WTC11 (cell line): ENCODE results near the gene PTPA. TPM values are rescaled to one million over a fixed set of nuclear protein-coding genes. Genes with fewer than 3 reads are reported as not detected.

Source experiments
- ATAC-seq: fragments of 200-7000 bp; cut with Tn5 transposase; 2 replicates; pipeline ENCODE4 v1.10.0; 2021; ENCODE audit warnings: mild to moderate bottlenecking, moderate library complexity
- CTCF ChIA-PET: fragments of 300-600 bp; sonication (Branson Sonifier 250); formaldehyde crosslinking; loops from one replicate; lab custom pipeline; 2021; ENCODE audit warnings: antibody characterized with exemption; lab: Charles Lee
- POLR2A ChIA-PET: fragments of 350-600 bp; sonication (Branson Sonifier 250); formaldehyde crosslinking; loops from one replicate; lab custom pipeline; 2021; ENCODE audit warnings: antibody characterized with exemption; lab: Charles Lee
- DNase-seq: peaks from one replicate; pipeline ENCODE4 v3.0.0; 2021; ENCODE audit warnings: low spot score
- H3K27ac Mint-ChIP-seq: 2 replicates; pipeline ENCODE4 v1.8.0; 2021; ENCODE audit warnings: mixed read lengths
- H3K27me3 Mint-ChIP-seq: 2 replicates; pipeline ENCODE4 v1.8.0; 2021; ENCODE audit warnings: low read depth, mild to moderate bottlenecking, moderate library complexity, mixed read lengths
- H3K36me3 Mint-ChIP-seq: 2 replicates; pipeline ENCODE4 v1.8.0; 2021; ENCODE audit warnings: mixed read lengths
- H3K4me1 Mint-ChIP-seq: 2 replicates; pipeline ENCODE4 v1.8.0; 2022; ENCODE audit warnings: mixed read lengths
- H3K4me3 Mint-ChIP-seq: 2 replicates; pipeline ENCODE4 v1.8.0; 2021; ENCODE audit warnings: mild to moderate bottlenecking, moderate library complexity, mixed read lengths
- H3K9me3 Mint-ChIP-seq: 2 replicates; pipeline ENCODE4 v1.8.0; 2021; ENCODE audit warnings: mixed read lengths
- CREB1 ChIP-seq: sonication (generic); formaldehyde crosslinking; IDR thresholded peaks from 2 replicates; pipeline ENCODE4 v1.8.0; 2023; ENCODE audit warnings: mild to moderate bottlenecking, missing genetic modification reagents
- ESRRA ChIP-seq: sonication (generic); formaldehyde crosslinking; IDR thresholded peaks from 2 replicates; pipeline ENCODE4 v1.8.1; 2022; ENCODE audit warnings: mild to moderate bottlenecking, missing genetic modification reagents, borderline replicate concordance
- FOXK1 ChIP-seq: sonication (generic); formaldehyde crosslinking; IDR thresholded peaks from 2 replicates; pipeline ENCODE4 v1.8.0; 2022; ENCODE audit warnings: mild to moderate bottlenecking, moderate library complexity, missing genetic modification reagents
- GABPB1 ChIP-seq: sonication (generic); formaldehyde crosslinking; IDR thresholded peaks from 2 replicates; pipeline ENCODE4 v1.8.1; 2023; ENCODE audit warnings: mild to moderate bottlenecking, missing genetic modification reagents
- GRHL2 ChIP-seq: fragments of 250-450 bp; sonication (Bioruptor Pico); IDR thresholded peaks from 2 replicates; pipeline ENCODE4 v1.8.0; 2022; ENCODE audit warnings: mild to moderate bottlenecking, moderate library complexity; ENCODE audit not compliant: insufficient replicate concordance, severe bottlenecking
- GTF2I ChIP-seq: fragments of 250-450 bp; sonication (Bioruptor Pico); conservative IDR thresholded peaks from 2 replicates; pipeline ENCODE4 v1.4.0; 2021; ENCODE audit warnings: mild to moderate bottlenecking
- HMGA2 ChIP-seq: fragments of 250-450 bp; sonication (Bioruptor Pico); IDR thresholded peaks from 2 replicates; pipeline ENCODE4 v1.4.0; 2021; ENCODE audit warnings: mild to moderate bottlenecking, moderate library complexity
- KAT7 ChIP-seq: sonication (generic); formaldehyde crosslinking; IDR thresholded peaks from 2 replicates; pipeline ENCODE4 v1.8.1; 2023; ENCODE audit warnings: missing genetic modification reagents, mild to moderate bottlenecking, borderline replicate concordance
- MXD4 ChIP-seq: fragments of 250-450 bp; sonication (Bioruptor Pico); IDR thresholded peaks from 2 replicates; pipeline ENCODE4 v1.8.0; 2021; ENCODE audit warnings: mild to moderate bottlenecking, moderate library complexity, borderline replicate concordance
- NR2C2 ChIP-seq: sonication (generic); formaldehyde crosslinking; IDR thresholded peaks from 2 replicates; pipeline ENCODE4 v1.8.0; 2022; ENCODE audit warnings: mild to moderate bottlenecking, missing genetic modification reagents
- SMAD3 ChIP-seq: sonication (generic); formaldehyde crosslinking; IDR thresholded peaks from 2 replicates; pipeline ENCODE4 v1.8.0; 2022; ENCODE audit warnings: missing genetic modification reagents, mild to moderate bottlenecking, borderline replicate concordance
- SMAD4 ChIP-seq: sonication (generic); formaldehyde crosslinking; IDR thresholded peaks from 2 replicates; pipeline ENCODE4 v1.8.0; 2022; ENCODE audit warnings: mild to moderate bottlenecking, missing genetic modification reagents
- TEAD1 ChIP-seq: sonication (generic); formaldehyde crosslinking; IDR thresholded peaks from 2 replicates; pipeline ENCODE4 v1.8.0; 2022; ENCODE audit warnings: mild to moderate bottlenecking, missing genetic modification reagents
- ZBTB21 ChIP-seq: sonication (generic); formaldehyde crosslinking; IDR thresholded peaks from 2 replicates; pipeline ENCODE4 v1.8.1; 2023; ENCODE audit warnings: mild to moderate bottlenecking, missing genetic modification reagents, borderline replicate concordance
- ZNF219 ChIP-seq: sonication (generic); formaldehyde crosslinking; IDR thresholded peaks from 2 replicates; pipeline ENCODE4 v1.8.0; 2023; ENCODE audit warnings: missing genetic modification reagents, mild to moderate bottlenecking, borderline replicate concordance
- ZNF232 ChIP-seq: sonication (generic); formaldehyde crosslinking; IDR thresholded peaks from 2 replicates; pipeline ENCODE4 v1.8.0; 2022; ENCODE audit warnings: mild to moderate bottlenecking, missing genetic modification reagents
- ZNF416 ChIP-seq: fragments of 250-450 bp; sonication (Bioruptor Pico); IDR thresholded peaks from 2 replicates; pipeline ENCODE4 v1.9.0; 2021; ENCODE audit warnings: mild to moderate bottlenecking, inconsistent platforms
- ZNF423 ChIP-seq: fragments of 250-450 bp; sonication (Bioruptor Pico); IDR thresholded peaks from 2 replicates; pipeline ENCODE4 v2.1.2; 2022; ENCODE audit warnings: mild to moderate bottlenecking, moderate library complexity
- total RNA-seq: library from RNA; stranded (reverse); gene quantifications from 3 replicates; pipeline ENCODE4 v1.2.3, GENCODE V29; 2021
- TF ChIP-seq, protein P1 (sequence below): fragments of 250-450 bp; sonication (Bioruptor Pico); IDR thresholded peaks from 2 replicates; pipeline ENCODE4 v1.9.0; 2021; ENCODE audit warnings: mild to moderate bottlenecking, borderline replicate concordance
- TF ChIP-seq, protein P2 (sequence below): sonication (generic); formaldehyde crosslinking; IDR thresholded peaks from 2 replicates; pipeline ENCODE4 v1.8.1; 2022; ENCODE audit warnings: mild to moderate bottlenecking, moderate library complexity, missing genetic modification reagents
- TF ChIP-seq, protein P3 (sequence below): fragments of 200-600 bp; IDR thresholded peaks from 2 replicates; pipeline ENCODE4 v1.8.0; 2022; ENCODE audit warnings: antibody characterized with exemption
- TF ChIP-seq, protein P4 (sequence below): fragments of 250-450 bp; sonication (Bioruptor Pico); IDR thresholded peaks from 2 replicates; pipeline ENCODE4 v1.9.0; 2021; ENCODE audit warnings: mild to moderate bottlenecking

Gene PTPA
- total RNA-seq, 1 experiment from 2014 or later: 186 TPM

DNA sequence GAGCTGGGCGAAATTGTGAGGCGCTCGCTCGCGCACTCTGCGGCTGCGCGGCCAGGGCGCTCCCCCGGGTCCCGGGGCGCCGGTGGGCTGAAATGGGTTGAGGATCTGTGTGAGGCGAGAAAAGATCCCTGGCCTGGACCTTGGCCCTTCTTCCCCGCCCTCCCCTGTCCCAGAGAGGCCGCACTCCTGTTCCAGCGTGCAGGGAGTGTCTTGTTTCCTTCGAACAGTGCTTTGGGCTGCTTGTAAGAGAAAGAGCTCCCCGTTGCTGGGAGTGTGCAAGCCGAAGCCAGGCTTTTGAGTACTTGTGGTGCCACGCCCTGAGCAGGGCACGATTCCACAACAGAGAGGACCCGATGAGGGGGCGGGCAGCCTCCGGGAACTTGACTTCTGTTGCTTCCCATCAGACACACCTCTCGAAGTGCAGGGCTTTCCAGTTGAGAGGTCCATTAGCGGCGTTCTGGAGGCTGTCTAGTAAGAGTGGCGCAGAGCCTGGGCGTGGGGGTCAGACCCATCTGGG is 29.8 kb upstream of the PTPA start:
- CTCF ChIA-PET: interaction anchor here (0.5 to 1.9 kb wide), 11 partner anchors 10 to 543 kb away, joined by 3 to 28 read pairs (median 3); partner anchors contain the start of genes ENDOG and SH3GLB2
- POLR2A ChIA-PET: interaction anchor here (1.3 kb wide), 2 partner anchors 10 to 263 kb away, joined by 3 to 5 read pairs; partner anchors contain the start of gene ENDOG
- peak overlapping the region; percentile 92 for H3K4me3 Mint-ChIP-seq
- H3K36me3 Mint-ChIP-seq: peaks cover 3% of the 10 kb centered on the region; the same call in 1 of the 2 replicates
- ATAC-seq (peak; percentile 26), DNase-seq (no peak)
- H3K4me1 Mint-ChIP-seq: peaks cover 8% of the 10 kb centered on the region
- H3K27me3 Mint-ChIP-seq: no peaks in the 10 kb centered on the region
- no peak for TF ChIP-seq ZNF232
- TF ChIP-seq ZNF423 (CRISPR knock-in tag): no peak
- peak; percentile 89 for TF ChIP-seq GTF2I (CRISPR knock-in tag)
- TF ChIP-seq KAT7 (CRISPR knock-in tag): no peak
- 0 out of 2 replicates have a peak overlapping the region, but pooled peaks have one; percentile 41 for H3K27ac Mint-ChIP-seq
- no peaks in the 10 kb centered on the region for H3K9me3 Mint-ChIP-seq

DNA sequence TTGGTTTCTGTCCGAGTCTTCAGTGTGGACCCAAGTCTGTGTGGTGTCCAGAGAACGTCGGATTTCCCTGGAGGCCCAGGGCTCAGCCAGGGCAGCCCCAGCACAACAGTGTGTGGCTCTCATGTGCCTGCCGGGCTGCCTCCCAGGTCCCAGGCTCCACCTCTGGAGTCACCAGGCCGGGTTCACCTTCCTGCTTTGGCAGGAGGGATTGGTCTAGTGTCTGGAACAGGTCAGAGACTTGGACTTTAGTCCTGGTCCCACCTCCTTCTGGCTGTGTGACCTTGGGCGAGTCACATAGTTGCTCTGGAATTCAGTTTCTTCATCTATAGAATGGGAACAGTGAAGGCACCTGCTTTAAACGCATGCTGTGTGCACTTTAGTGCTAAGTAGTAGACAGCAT is 27.1 kb upstream of the PTPA start:
- Mint-ChIP-seq H3K27me3 (no peaks in the 10 kb centered on the region), H3K36me3 (peaks cover 12% of the 10 kb centered on the region; the same call in 1 of the 2 replicates), H3K9me3 (no peaks in the 10 kb centered on the region), H3K4me3 (no peak overlapping the region), H3K4me1 (peaks cover 7% of the 10 kb centered on the region), H3K27ac (no peak overlapping the region)
- ChIA-PET POLR2A (no interaction called here), CTCF (interaction anchor here (1.4 to 1.6 kb wide), 2 partner anchors 19 to 48 kb away, joined by 3 to 4 read pairs; no protein-coding TSS in a partner anchor)
- no peak for DNase-seq
- ATAC-seq: no peak
- TF ChIP-seq TEAD1 (no peak), SMAD4 (CRISPR knock-in tag) (no peak), HMGA2 (CRISPR knock-in tag) (no peak), ZNF416 (CRISPR knock-in tag) (no peak), ESRRA (CRISPR knock-in tag) (no peak), SMAD3 (no peak), CREB1 (CRISPR knock-in tag) (no peak), GRHL2 (no peak), ZNF423 (CRISPR knock-in tag) (no peak), ZBTB21 (no peak), MXD4 (CRISPR knock-in tag) (no peak), GABPB1 (CRISPR knock-in tag) (no peak), ZNF219 (CRISPR knock-in tag) (no peak), NR2C2 (CRISPR knock-in tag) (no peak), FOXK1 (CRISPR knock-in tag) (no peak)
- TF ChIP-seq, protein P1, sequence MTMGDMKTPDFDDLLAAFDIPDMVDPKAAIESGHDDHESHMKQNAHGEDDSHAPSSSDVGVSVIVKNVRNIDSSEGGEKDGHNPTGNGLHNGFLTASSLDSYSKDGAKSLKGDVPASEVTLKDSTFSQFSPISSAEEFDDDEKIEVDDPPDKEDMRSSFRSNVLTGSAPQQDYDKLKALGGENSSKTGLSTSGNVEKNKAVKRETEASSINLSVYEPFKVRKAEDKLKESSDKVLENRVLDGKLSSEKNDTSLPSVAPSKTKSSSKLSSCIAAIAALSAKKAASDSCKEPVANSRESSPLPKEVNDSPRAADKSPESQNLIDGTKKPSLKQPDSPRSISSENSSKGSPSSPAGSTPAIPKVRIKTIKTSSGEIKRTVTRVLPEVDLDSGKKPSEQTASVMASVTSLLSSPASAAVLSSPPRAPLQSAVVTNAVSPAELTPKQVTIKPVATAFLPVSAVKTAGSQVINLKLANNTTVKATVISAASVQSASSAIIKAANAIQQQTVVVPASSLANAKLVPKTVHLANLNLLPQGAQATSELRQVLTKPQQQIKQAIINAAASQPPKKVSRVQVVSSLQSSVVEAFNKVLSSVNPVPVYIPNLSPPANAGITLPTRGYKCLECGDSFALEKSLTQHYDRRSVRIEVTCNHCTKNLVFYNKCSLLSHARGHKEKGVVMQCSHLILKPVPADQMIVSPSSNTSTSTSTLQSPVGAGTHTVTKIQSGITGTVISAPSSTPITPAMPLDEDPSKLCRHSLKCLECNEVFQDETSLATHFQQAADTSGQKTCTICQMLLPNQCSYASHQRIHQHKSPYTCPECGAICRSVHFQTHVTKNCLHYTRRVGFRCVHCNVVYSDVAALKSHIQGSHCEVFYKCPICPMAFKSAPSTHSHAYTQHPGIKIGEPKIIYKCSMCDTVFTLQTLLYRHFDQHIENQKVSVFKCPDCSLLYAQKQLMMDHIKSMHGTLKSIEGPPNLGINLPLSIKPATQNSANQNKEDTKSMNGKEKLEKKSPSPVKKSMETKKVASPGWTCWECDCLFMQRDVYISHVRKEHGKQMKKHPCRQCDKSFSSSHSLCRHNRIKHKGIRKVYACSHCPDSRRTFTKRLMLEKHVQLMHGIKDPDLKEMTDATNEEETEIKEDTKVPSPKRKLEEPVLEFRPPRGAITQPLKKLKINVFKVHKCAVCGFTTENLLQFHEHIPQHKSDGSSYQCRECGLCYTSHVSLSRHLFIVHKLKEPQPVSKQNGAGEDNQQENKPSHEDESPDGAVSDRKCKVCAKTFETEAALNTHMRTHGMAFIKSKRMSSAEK (CRISPR knock-in tag): no peak
- TF ChIP-seq, protein P2, sequence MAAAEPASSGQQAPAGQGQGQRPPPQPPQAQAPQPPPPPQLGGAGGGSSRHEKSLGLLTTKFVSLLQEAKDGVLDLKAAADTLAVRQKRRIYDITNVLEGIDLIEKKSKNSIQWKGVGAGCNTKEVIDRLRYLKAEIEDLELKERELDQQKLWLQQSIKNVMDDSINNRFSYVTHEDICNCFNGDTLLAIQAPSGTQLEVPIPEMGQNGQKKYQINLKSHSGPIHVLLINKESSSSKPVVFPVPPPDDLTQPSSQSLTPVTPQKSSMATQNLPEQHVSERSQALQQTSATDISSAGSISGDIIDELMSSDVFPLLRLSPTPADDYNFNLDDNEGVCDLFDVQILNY: no peak
- TF ChIP-seq, protein P3, sequence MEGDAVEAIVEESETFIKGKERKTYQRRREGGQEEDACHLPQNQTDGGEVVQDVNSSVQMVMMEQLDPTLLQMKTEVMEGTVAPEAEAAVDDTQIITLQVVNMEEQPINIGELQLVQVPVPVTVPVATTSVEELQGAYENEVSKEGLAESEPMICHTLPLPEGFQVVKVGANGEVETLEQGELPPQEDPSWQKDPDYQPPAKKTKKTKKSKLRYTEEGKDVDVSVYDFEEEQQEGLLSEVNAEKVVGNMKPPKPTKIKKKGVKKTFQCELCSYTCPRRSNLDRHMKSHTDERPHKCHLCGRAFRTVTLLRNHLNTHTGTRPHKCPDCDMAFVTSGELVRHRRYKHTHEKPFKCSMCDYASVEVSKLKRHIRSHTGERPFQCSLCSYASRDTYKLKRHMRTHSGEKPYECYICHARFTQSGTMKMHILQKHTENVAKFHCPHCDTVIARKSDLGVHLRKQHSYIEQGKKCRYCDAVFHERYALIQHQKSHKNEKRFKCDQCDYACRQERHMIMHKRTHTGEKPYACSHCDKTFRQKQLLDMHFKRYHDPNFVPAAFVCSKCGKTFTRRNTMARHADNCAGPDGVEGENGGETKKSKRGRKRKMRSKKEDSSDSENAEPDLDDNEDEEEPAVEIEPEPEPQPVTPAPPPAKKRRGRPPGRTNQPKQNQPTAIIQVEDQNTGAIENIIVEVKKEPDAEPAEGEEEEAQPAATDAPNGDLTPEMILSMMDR: no peak
- TF ChIP-seq, protein P4, sequence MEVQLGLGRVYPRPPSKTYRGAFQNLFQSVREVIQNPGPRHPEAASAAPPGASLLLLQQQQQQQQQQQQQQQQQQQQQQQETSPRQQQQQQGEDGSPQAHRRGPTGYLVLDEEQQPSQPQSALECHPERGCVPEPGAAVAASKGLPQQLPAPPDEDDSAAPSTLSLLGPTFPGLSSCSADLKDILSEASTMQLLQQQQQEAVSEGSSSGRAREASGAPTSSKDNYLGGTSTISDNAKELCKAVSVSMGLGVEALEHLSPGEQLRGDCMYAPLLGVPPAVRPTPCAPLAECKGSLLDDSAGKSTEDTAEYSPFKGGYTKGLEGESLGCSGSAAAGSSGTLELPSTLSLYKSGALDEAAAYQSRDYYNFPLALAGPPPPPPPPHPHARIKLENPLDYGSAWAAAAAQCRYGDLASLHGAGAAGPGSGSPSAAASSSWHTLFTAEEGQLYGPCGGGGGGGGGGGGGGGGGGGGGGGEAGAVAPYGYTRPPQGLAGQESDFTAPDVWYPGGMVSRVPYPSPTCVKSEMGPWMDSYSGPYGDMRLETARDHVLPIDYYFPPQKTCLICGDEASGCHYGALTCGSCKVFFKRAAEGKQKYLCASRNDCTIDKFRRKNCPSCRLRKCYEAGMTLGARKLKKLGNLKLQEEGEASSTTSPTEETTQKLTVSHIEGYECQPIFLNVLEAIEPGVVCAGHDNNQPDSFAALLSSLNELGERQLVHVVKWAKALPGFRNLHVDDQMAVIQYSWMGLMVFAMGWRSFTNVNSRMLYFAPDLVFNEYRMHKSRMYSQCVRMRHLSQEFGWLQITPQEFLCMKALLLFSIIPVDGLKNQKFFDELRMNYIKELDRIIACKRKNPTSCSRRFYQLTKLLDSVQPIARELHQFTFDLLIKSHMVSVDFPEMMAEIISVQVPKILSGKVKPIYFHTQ (CRISPR knock-in tag): no peak
- TF ChIP-seq, all 79 proteins: peak for 0
